Measurements from ENCODE around the gene ASB13. TPM values are rescaled to one million over a fixed set of nuclear protein-coding genes. Genes with fewer than 3 reads are reported as not detected.

ASB13 gene
- total and polyA plus RNA-seq, 2 of the 13 experiments (the other 11 are each of a cell fraction or from before 2014, with no cell fraction given) = 9.3 to 15.4 TPM

DNA sequence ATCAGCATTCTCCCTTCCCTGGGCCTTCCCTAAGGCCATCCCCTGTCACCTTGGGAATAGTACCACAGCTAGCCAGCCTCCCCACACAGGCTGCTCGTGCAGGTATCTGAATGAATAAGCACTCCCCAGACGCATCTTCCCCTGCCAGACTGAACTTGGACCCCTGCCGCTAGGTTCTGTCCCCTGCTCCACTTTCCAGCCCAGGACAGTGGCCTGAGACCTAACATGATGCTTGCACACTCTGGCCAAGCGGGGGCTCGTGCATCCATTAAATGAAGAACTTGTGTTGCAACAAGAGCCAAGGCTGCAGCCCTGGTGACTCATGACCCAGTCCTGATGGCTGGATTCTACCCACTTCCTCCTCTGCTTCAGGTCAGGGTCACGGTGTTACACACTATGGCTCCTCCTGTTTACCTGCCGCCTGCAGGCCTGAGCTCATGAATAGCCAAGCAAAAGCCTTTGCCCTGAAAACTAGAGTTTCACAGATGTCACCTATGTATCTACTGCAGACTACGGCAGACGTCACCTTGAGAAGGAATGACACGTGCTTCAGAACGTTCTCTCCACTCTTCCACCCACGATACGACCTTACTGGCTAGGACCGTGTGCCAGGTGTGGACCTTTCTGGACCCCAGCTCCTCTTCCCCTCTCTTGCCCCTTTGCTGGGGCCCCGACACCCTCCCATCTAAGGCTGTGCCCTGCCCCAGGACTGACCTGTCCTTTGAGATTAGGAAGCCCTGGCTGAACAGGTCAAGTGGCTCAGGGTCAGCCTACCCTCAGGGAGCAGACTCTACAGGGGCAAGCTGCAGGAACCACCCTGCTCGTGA is 6.5 kb downstream of the ASB13 start (continued):
- TF ChIP-seq, protein P1, sequence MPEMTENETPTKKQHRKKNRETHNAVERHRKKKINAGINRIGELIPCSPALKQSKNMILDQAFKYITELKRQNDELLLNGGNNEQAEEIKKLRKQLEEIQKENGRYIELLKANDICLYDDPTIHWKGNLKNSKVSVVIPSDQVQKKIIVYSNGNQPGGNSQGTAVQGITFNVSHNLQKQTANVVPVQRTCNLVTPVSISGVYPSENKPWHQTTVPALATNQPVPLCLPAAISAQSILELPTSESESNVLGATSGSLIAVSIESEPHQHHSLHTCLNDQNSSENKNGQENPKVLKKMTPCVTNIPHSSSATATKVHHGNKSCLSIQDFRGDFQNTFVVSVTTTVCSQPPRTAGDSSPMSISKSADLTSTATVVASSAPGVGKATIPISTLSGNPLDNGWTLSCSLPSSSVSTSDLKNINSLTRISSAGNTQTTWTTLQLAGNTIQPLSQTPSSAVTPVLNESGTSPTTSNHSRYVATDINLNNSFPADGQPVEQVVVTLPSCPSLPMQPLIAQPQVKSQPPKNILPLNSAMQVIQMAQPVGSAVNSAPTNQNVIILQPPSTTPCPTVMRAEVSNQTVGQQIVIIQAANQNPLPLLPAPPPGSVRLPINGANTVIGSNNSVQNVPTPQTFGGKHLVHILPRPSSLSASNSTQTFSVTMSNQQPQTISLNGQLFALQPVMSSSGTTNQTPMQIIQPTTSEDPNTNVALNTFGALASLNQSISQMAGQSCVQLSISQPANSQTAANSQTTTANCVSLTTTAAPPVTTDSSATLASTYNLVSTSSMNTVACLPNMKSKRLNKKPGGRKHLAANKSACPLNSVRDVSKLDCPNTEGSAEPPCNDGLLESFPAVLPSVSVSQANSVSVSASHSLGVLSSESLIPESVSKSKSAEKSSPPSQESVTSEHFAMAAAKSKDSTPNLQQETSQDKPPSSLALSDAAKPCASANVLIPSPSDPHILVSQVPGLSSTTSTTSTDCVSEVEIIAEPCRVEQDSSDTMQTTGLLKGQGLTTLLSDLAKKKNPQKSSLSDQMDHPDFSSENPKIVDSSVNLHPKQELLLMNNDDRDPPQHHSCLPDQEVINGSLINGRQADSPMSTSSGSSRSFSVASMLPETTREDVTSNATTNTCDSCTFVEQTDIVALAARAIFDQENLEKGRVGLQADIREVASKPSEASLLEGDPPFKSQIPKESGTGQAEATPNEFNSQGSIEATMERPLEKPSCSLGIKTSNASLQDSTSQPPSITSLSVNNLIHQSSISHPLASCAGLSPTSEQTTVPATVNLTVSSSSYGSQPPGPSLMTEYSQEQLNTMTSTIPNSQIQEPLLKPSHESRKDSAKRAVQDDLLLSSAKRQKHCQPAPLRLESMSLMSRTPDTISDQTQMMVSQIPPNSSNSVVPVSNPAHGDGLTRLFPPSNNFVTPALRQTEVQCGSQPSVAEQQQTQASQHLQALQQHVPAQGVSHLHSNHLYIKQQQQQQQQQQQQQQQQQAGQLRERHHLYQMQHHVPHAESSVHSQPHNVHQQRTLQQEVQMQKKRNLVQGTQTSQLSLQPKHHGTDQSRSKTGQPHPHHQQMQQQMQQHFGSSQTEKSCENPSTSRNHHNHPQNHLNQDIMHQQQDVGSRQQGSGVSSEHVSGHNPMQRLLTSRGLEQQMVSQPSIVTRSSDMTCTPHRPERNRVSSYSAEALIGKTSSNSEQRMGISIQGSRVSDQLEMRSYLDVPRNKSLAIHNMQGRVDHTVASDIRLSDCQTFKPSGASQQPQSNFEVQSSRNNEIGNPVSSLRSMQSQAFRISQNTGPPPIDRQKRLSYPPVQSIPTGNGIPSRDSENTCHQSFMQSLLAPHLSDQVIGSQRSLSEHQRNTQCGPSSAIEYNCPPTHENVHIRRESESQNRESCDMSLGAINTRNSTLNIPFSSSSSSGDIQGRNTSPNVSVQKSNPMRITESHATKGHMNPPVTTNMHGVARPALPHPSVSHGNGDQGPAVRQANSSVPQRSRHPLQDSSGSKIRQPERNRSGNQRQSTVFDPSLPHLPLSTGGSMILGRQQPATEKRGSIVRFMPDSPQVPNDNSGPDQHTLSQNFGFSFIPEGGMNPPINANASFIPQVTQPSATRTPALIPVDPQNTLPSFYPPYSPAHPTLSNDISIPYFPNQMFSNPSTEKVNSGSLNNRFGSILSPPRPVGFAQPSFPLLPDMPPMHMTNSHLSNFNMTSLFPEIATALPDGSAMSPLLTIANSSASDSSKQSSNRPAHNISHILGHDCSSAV (CRISPR knock-in tag; IDR thresholded peaks at IDR 0.05; ENCODE audit: borderline replicate concordance) = no peak
- TF ChIP-seq SOX13 (IDR thresholded peaks at IDR 0.05) = peak; percentile 55; the same call in 1 of the 2 replicates
- TF ChIP-seq SOX13 (CRISPR knock-in tag; conservative IDR thresholded peaks at IDR 0.05 in 1 of 2, IDR thresholded peaks at IDR 0.05 in 1 of 2) = peak in 1 of 2 experiments; percentile 70; a peak in 2 of 4 replicates
- peak; percentile 62; the same call in 1 of the 2 replicates for TF ChIP-seq TARDBP (CRISPR knock-in tag; IDR thresholded peaks at IDR 0.05)
- TF ChIP-seq, protein P2, sequence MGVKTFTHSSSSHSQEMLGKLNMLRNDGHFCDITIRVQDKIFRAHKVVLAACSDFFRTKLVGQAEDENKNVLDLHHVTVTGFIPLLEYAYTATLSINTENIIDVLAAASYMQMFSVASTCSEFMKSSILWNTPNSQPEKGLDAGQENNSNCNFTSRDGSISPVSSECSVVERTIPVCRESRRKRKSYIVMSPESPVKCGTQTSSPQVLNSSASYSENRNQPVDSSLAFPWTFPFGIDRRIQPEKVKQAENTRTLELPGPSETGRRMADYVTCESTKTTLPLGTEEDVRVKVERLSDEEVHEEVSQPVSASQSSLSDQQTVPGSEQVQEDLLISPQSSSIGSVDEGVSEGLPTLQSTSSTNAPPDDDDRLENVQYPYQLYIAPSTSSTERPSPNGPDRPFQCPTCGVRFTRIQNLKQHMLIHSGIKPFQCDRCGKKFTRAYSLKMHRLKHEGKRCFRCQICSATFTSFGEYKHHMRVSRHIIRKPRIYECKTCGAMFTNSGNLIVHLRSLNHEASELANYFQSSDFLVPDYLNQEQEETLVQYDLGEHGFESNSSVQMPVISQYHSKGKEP (CRISPR knock-in tag; IDR thresholded peaks at IDR 0.05) = no peak
- TF ChIP-seq EEA1 (CRISPR knock-in tag; IDR thresholded peaks at IDR 0.05; ENCODE audit: borderline replicate concordance) = no peak
- TF ChIP-seq THAP11 (CRISPR knock-in tag; IDR thresholded peaks at IDR 0.05) = peak; percentile 75
- TF ChIP-seq, protein P3, sequence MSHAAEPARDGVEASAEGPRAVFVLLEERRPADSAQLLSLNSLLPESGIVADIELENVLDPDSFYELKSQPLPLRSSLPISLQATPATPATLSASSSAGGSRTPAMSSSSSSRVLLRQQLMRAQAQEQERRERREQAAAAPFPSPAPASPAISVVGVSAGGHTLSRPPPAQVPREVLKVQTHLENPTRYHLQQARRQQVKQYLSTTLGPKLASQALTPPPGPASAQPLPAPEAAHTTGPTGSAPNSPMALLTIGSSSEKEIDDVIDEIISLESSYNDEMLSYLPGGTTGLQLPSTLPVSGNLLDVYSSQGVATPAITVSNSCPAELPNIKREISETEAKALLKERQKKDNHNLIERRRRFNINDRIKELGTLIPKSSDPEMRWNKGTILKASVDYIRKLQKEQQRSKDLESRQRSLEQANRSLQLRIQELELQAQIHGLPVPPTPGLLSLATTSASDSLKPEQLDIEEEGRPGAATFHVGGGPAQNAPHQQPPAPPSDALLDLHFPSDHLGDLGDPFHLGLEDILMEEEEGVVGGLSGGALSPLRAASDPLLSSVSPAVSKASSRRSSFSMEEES (CRISPR knock-in tag; IDR thresholded peaks at IDR 0.05) = peak; percentile 80; the same call in 1 of the 2 replicates
- TF ChIP-seq SSRP1 (CRISPR knock-in tag; IDR thresholded peaks at IDR 0.05) = peak; percentile 91; the same call in 1 of the 2 replicates
- TF ChIP-seq, protein P4, sequence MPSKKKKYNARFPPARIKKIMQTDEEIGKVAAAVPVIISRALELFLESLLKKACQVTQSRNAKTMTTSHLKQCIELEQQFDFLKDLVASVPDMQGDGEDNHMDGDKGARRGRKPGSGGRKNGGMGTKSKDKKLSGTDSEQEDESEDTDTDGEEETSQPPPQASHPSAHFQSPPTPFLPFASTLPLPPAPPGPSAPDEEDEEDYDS (CRISPR knock-in tag; IDR thresholded peaks at IDR 0.05) = peak; percentile 45; the same call in 1 of the 2 replicates
- no peak for TF ChIP-seq MTA3 (CRISPR knock-in tag; IDR thresholded peaks at IDR 0.05)
- TF ChIP-seq ELF3 (CRISPR knock-in tag; IDR thresholded peaks at IDR 0.05) = peak; percentile 99
- TF ChIP-seq ZNF773 (CRISPR knock-in tag; IDR thresholded peaks at IDR 0.05; ENCODE audit: borderline replicate concordance) = no peak
- TF ChIP-seq BHLHE40 (IDR thresholded peaks at IDR 0.05; ENCODE audit: low read length) = peak; percentile 56; the same call in 1 of the 2 replicates
- TF ChIP-seq ZNF616 (CRISPR knock-in tag; IDR thresholded peaks at IDR 0.05; ENCODE audit: low read depth) = no peak
- TF ChIP-seq ZNF3 (CRISPR knock-in tag; IDR thresholded peaks at IDR 0.05) = no peak
- TF ChIP-seq ZNF766 (CRISPR knock-in tag; IDR thresholded peaks at IDR 0.05; ENCODE audit: borderline replicate concordance) = peak; percentile 51; the same call in 1 of the 2 replicates
